ENCODE measurements around the gene KLHL36. TPM values are rescaled to one million over a fixed set of nuclear protein-coding genes. Genes with fewer than 3 reads are reported as not detected.

The KLHL36 gene
- total and polyA plus RNA-seq, 4 donors: 10.1 to 60.0 (median 36.8) TPM

GRCh38 chr16:84657229-84657837, 9.0 kb downstream of the KLHL36 start:
- Histone ChIP-seq H3K27ac (ENCODE audit: low read depth in 1 of 2, low read length in 2 of 2) (no peak overlapping the region), H3K4me1 (ENCODE audit: control insufficient read depth in 1 of 2, insufficient read depth in 2 of 2, low read length in 2 of 2) (no peaks in the 10 kb centered on the region), H3K27me3 (ENCODE audit: control insufficient read depth in 1 of 2, insufficient read depth in 2 of 2, low read length in 1 of 2) (no peaks in the 10 kb centered on the region), H3K4me3 (ENCODE audit: low read length in 2 of 2) (no peak overlapping the region), H3K36me3 (ENCODE audit: control insufficient read depth in 1 of 2, insufficient read depth in 2 of 2, low read length in 1 of 2) (peaks cover 0 to 7% of the 10 kb centered on the region in 2 donors), H3K9me3 (ENCODE audit: control insufficient read depth, low read length) (no peaks in the 10 kb centered on the region)
- WGBS, 2 donors: 97% methylated on average over 50 of the region's 50 CpGs
- DNase-seq: no peak
- intact Hi-C loops (cut with DNase I): no loop called here
- ATAC-seq (ENCODE audit: low FRiP score): no peak

GRCh38 chr16:84658690-84659089, 10.4 kb downstream of the KLHL36 start:
- Histone ChIP-seq H3K4me3 (ENCODE audit: low read length in 2 of 2) (no peak overlapping the region), H3K4me1 (ENCODE audit: control insufficient read depth in 1 of 2, insufficient read depth in 2 of 2, low read length in 2 of 2) (no peaks in the 10 kb centered on the region), H3K27ac (ENCODE audit: low read depth in 1 of 2, low read length in 2 of 2) (no peak overlapping the region), H3K9me3 (ENCODE audit: control insufficient read depth, low read length) (no peaks in the 10 kb centered on the region), H3K27me3 (ENCODE audit: control insufficient read depth in 1 of 2, insufficient read depth in 2 of 2, low read length in 1 of 2) (no peaks in the 10 kb centered on the region), H3K36me3 (ENCODE audit: control insufficient read depth in 1 of 2, insufficient read depth in 2 of 2, low read length in 1 of 2) (peaks cover 0 to 7% of the 10 kb centered on the region in 2 donors)
- intact Hi-C loops (cut with DNase I): no loop called here
- ATAC-seq (ENCODE audit: low FRiP score) (peak; percentile 13), DNase-seq (no peak)
- WGBS, 2 donors: 27 to 38% methylated on average over 11 of the region's 11 CpGs

GRCh38 chr16:84659656-84660300, 11.5 kb downstream of the KLHL36 start:
- WGBS, 2 donors: 96 to 98% methylated on average over 27 of the region's 27 CpGs
- intact Hi-C loops (cut with DNase I): no loop called here
- Histone ChIP-seq H3K4me3 (ENCODE audit: low read length in 2 of 2) (no peak overlapping the region), H3K27me3 (ENCODE audit: control insufficient read depth in 1 of 2, insufficient read depth in 2 of 2, low read length in 1 of 2) (no peaks in the 10 kb centered on the region), H3K9me3 (ENCODE audit: control insufficient read depth, low read length) (no peaks in the 10 kb centered on the region), H3K27ac (ENCODE audit: low read depth in 1 of 2, low read length in 2 of 2) (no peak overlapping the region), H3K4me1 (ENCODE audit: control insufficient read depth in 1 of 2, insufficient read depth in 2 of 2, low read length in 2 of 2) (no peaks in the 10 kb centered on the region), H3K36me3 (ENCODE audit: control insufficient read depth in 1 of 2, insufficient read depth in 2 of 2, low read length in 1 of 2) (peaks cover 0 to 7% of the 10 kb centered on the region in 2 donors)
- ATAC-seq (ENCODE audit: low FRiP score) (no peak), DNase-seq (peak in 1 of 2 donors; percentile 49)

GRCh38 chr16:84660973-84661372, 12.7 kb downstream of the KLHL36 start:
- intact Hi-C loops (cut with DNase I): no loop called here
- no peak for ATAC-seq (ENCODE audit: low FRiP score)
- Histone ChIP-seq H3K36me3 (ENCODE audit: control insufficient read depth in 1 of 2, insufficient read depth in 2 of 2, low read length in 1 of 2) (peaks cover 0 to 7% of the 10 kb centered on the region in 2 donors), H3K4me3 (ENCODE audit: low read length in 2 of 2) (no peak overlapping the region), H3K9me3 (ENCODE audit: control insufficient read depth, low read length) (no peaks in the 10 kb centered on the region), H3K27me3 (ENCODE audit: control insufficient read depth in 1 of 2, insufficient read depth in 2 of 2, low read length in 1 of 2) (no peaks in the 10 kb centered on the region), H3K4me1 (ENCODE audit: control insufficient read depth in 1 of 2, insufficient read depth in 2 of 2, low read length in 2 of 2) (no peaks in the 10 kb centered on the region), H3K27ac (ENCODE audit: low read depth in 1 of 2, low read length in 2 of 2) (no peak overlapping the region)
- DNase-seq: peak in 1 of 2 donors; percentile 33
- 46 to 62% methylated on average over 7 of the region's 7 CpGs for WGBS, 2 donors

- Histone ChIP-seq H3K9me3 (ENCODE audit: control insufficient read depth, low read length) (no peaks in the 10 kb centered on the region), H3K4me3 (ENCODE audit: low read length in 2 of 2) (no peak overlapping the region), H3K27me3 (ENCODE audit: control insufficient read depth in 1 of 2, insufficient read depth in 2 of 2, low read length in 1 of 2) (no peaks in the 10 kb centered on the region), H3K36me3 (ENCODE audit: control insufficient read depth in 1 of 2, insufficient read depth in 2 of 2, low read length in 1 of 2) (peaks cover 0 to 7% of the 10 kb centered on the region in 2 donors), H3K27ac (ENCODE audit: low read depth in 1 of 2, low read length in 2 of 2) (no peak overlapping the region), H3K4me1 (ENCODE audit: control insufficient read depth in 1 of 2, insufficient read depth in 2 of 2, low read length in 2 of 2) (no peaks in the 10 kb centered on the region)
- no peak for DNase-seq
- ATAC-seq (ENCODE audit: low FRiP score): no peak
- 94 to 96% methylated on average over 44 to 51 of the region's 51 CpGs for WGBS, 2 donors
- intact Hi-C loops (cut with DNase I): no loop called here
These were observed 13.2 kb downstream of the KLHL36 start for GRCh38 chr16:84661418-84662060.

- intact Hi-C loops (cut with DNase I): no loop called here
- Histone ChIP-seq H3K36me3 (ENCODE audit: control insufficient read depth in 1 of 2, insufficient read depth in 2 of 2, low read length in 1 of 2) (peaks cover 0 to 4% of the 10 kb centered on the region in 2 donors), H3K27me3 (ENCODE audit: control insufficient read depth in 1 of 2, insufficient read depth in 2 of 2, low read length in 1 of 2) (no peaks in the 10 kb centered on the region), H3K4me1 (ENCODE audit: control insufficient read depth in 1 of 2, insufficient read depth in 2 of 2, low read length in 2 of 2) (no peaks in the 10 kb centered on the region), H3K27ac (ENCODE audit: low read depth in 1 of 2, low read length in 2 of 2) (no peak overlapping the region), H3K9me3 (ENCODE audit: control insufficient read depth, low read length) (no peaks in the 10 kb centered on the region), H3K4me3 (ENCODE audit: low read length in 2 of 2) (no peak overlapping the region)
- no peak for ATAC-seq (ENCODE audit: low FRiP score)
- no peak for DNase-seq
- 92 to 93% methylated on average over 9 of the region's 9 CpGs for WGBS, 2 donors
These were observed 14.2 kb downstream of the KLHL36 start for GRCh38 chr16:84662471-84662870.

GRCh38 chr16:84663433-84664101, 15.3 kb downstream of the KLHL36 start:
- Histone ChIP-seq H3K4me3 (ENCODE audit: low read length in 2 of 2) (no peak overlapping the region), H3K36me3 (ENCODE audit: control insufficient read depth in 1 of 2, insufficient read depth in 2 of 2, low read length in 1 of 2) (peaks cover 0 to 5% of the 10 kb centered on the region in 2 donors), H3K4me1 (ENCODE audit: control insufficient read depth in 1 of 2, insufficient read depth in 2 of 2, low read length in 2 of 2) (no peaks in the 10 kb centered on the region), H3K27ac (ENCODE audit: low read depth in 1 of 2, low read length in 2 of 2) (no peak overlapping the region), H3K27me3 (ENCODE audit: control insufficient read depth in 1 of 2, insufficient read depth in 2 of 2, low read length in 1 of 2) (no peaks in the 10 kb centered on the region), H3K9me3 (ENCODE audit: control insufficient read depth, low read length) (no peaks in the 10 kb centered on the region)
- WGBS, 2 donors: 67 to 76% methylated on average over 9 of the region's 9 CpGs
- intact Hi-C loops (cut with DNase I): no loop called here
- DNase-seq: no peak
- ATAC-seq (ENCODE audit: low FRiP score): no peak

- Histone ChIP-seq H3K4me1 (ENCODE audit: control insufficient read depth in 1 of 2, insufficient read depth in 2 of 2, low read length in 2 of 2) (no peaks in the 10 kb centered on the region), H3K27ac (ENCODE audit: low read depth in 1 of 2, low read length in 2 of 2) (no peak overlapping the region), H3K27me3 (ENCODE audit: control insufficient read depth in 1 of 2, insufficient read depth in 2 of 2, low read length in 1 of 2) (no peaks in the 10 kb centered on the region), H3K9me3 (ENCODE audit: control insufficient read depth, low read length) (no peaks in the 10 kb centered on the region), H3K36me3 (ENCODE audit: control insufficient read depth in 1 of 2, insufficient read depth in 2 of 2, low read length in 1 of 2) (peaks cover 0 to 5% of the 10 kb centered on the region in 2 donors), H3K4me3 (ENCODE audit: low read length in 2 of 2) (no peak overlapping the region)
- intact Hi-C loops (cut with DNase I): no loop called here
- ATAC-seq (ENCODE audit: low FRiP score) (no peak), DNase-seq (no peak)
- 79 to 83% methylated on average over 2 of the region's 2 CpGs for WGBS, 2 donors
These were observed 17.0 kb downstream of the KLHL36 start for GRCh38 chr16:84665359-84665758.

Data from aorta (tissue), 5 donors.